PC-9 (cell line): ENCODE results near the gene NUDT1. TPM values are rescaled to one million over a fixed set of nuclear protein-coding genes. Genes with fewer than 3 reads are reported as not detected.
"Not testable (repeated sequence)": the region's sequence is repeated elsewhere in the genome, so short reads cannot be mapped to it uniquely, and the experiment has no call there.

Experiments
- BruUV-seq: library from RNA; stranded (reverse); fragments of 400-500 nt; replicated peaks from 2 replicates; lab custom pipeline; 2021; lab: Mats Ljungman, UMichigan
- CTCF ChIA-PET: fragments of 300-600 bp; sonication (Branson Sonifier 250); formaldehyde crosslinking; loops from one replicate; lab custom pipeline; 2022; ENCODE audit warnings: antibody characterized with exemption; lab: Charles Lee
- POLR2A ChIA-PET: fragments of 300-600 bp; sonication (Branson Sonifier 250); formaldehyde crosslinking; loops from one replicate; lab custom pipeline; 2022; ENCODE audit warnings: antibody characterized with exemption; ENCODE audit not compliant: unreplicated experiment; lab: Charles Lee
- DNase-seq, 2 experiments: peaks; one replicate each; pipeline versions ENCODE4 v3.0.0 to v3.0.0-alpha.2; 2015 to 2022; ENCODE audit warnings: mixed read lengths in 1 of 2
- H2AFZ ChIP-seq: fragments of 200-600 bp; sonication (generic); 2 replicates; pipeline ENCODE4 v1.8.1; 2017; ENCODE audit warnings: antibody characterized with exemption
- H3F3A ChIP-seq: fragments of 200-600 bp; sonication (generic); 2 replicates; pipeline ENCODE4 v1.8.1; 2017; ENCODE audit warnings: antibody characterized with exemption, mild to moderate bottlenecking, low read depth; ENCODE audit not compliant: insufficient read depth
- H3K27ac ChIP-seq: fragments of 200-600 bp; sonication (generic); 2 replicates; pipeline ENCODE4 v1.6.1; 2016; ENCODE audit warnings: mixed run types
- H3K27me3 ChIP-seq: fragments of 200-600 bp; sonication (generic); 2 replicates; pipeline ENCODE4 v1.6.1; 2016; ENCODE audit warnings: low read depth, mixed run types; ENCODE audit not compliant: insufficient read depth
- H3K36me3 ChIP-seq: fragments of 200-600 bp; sonication (generic); 2 replicates; pipeline ENCODE4 v1.6.1; 2016; ENCODE audit warnings: low read depth, mixed run types
- H3K4me1 ChIP-seq: fragments of 200-600 bp; sonication (generic); replicated peaks from 2 replicates; pipeline ENCODE4 v1.6.1; 2016; ENCODE audit warnings: mixed run types; ENCODE audit not compliant: insufficient read depth
- H3K4me2 ChIP-seq: fragments of 200-600 bp; sonication (generic); 2 replicates; pipeline ENCODE4 v1.6.1; 2017; ENCODE audit warnings: mixed run types
- H3K4me3 ChIP-seq: fragments of 200-600 bp; sonication (generic); 2 replicates; pipeline ENCODE4 v1.6.1; 2016; ENCODE audit warnings: mixed run types
- H3K79me2 ChIP-seq: fragments of 200-600 bp; sonication (generic); 2 replicates; pipeline ENCODE4 v1.6.1; 2017; ENCODE audit warnings: low read depth, mixed run types
- H3K9me2 ChIP-seq: fragments of 200-600 bp; sonication (generic); 2 replicates; pipeline ENCODE4 v1.8.1; 2017; ENCODE audit warnings: mild to moderate bottlenecking; ENCODE audit not compliant: insufficient read depth
- H3K9me3 ChIP-seq: fragments of 200-600 bp; sonication (generic); 2 replicates; pipeline ENCODE4 v1.8.1; 2016; ENCODE audit warnings: low read depth; ENCODE audit not compliant: insufficient read depth
- H4K20me1 ChIP-seq: fragments of 200-600 bp; sonication (generic); 2 replicates; pipeline ENCODE4 v1.8.1; 2017; ENCODE audit not compliant: insufficient read depth
- CTCF ChIP-seq: fragments of 200-600 bp; sonication (generic); conservative IDR thresholded peaks from 2 replicates; pipeline ENCODE4 v1.6.1; 2017; ENCODE audit warnings: mixed run types, antibody characterized with exemption, mild to moderate bottlenecking, moderate library complexity
- EZH2 ChIP-seq: fragments of 200-600 bp; sonication (generic); IDR thresholded peaks from 2 replicates; pipeline ENCODE4 v1.8.0; 2017; ENCODE audit warnings: antibody characterized with exemption, low read depth
- intact Hi-C: fragments of 100-400 bp; cut with micrococcal nuclease; formaldehyde crosslinking; loops from one replicate; pipeline ENCODE4 v1.10.0; 2022; ENCODE audit not compliant: unreplicated experiment
- total RNA-seq: library from RNA; stranded (reverse); gene quantifications from 2 replicates; pipeline ENCODE4 v1.2.3, GENCODE V29; 2021

NUDT1 gene
- total RNA-seq, 1 experiment from 2014 or later: 63.9 TPM

- no peaks in the 10 kb centered on the region for H4K20me1 ChIP-seq
- no peaks in the 10 kb centered on the region for H3K9me3 ChIP-seq
- no peaks in the 10 kb centered on the region for H3K27me3 ChIP-seq
- H3K9me2 ChIP-seq: no peaks in the 10 kb centered on the region
- H3K4me3 ChIP-seq: no peak overlapping the region
- peak overlapping the region; percentile 86 for H3K27ac ChIP-seq
- ChIA-PET POLR2A (interaction anchor here (0.6 to 0.7 kb wide), 3 partner anchors 12 to 109 kb away, joined by 4 read pairs; no protein-coding TSS in a partner anchor), CTCF (interaction anchor here (1.3 kb wide), 1 partner anchor 81 kb away, joined by 7 read pairs; no protein-coding TSS in a partner anchor)
- peaks cover 41% of the 10 kb centered on the region for H3K4me1 ChIP-seq
- no peaks in the 10 kb centered on the region for H3K79me2 ChIP-seq
- H3K4me2 ChIP-seq: peak overlapping the region; percentile 35
- TF ChIP-seq CTCF (no peak), EZH2 (no peak)
- H3K36me3 ChIP-seq: no peaks in the 10 kb centered on the region
- BruUV-seq: no TSS peak
- no peak overlapping the region for H2AFZ ChIP-seq
- H3F3A ChIP-seq: peaks cover 38% of the 10 kb centered on the region
- peak; percentile 93 to 96 for DNase-seq
- intact Hi-C loops: loop anchor here (1.0 to 2.0 kb wide), 2 partner anchors 18 to 47 kb away; partner anchors contain the start of gene SNX8
These were observed 24.9 kb downstream of the NUDT1 start for GRCh38 chr7:2266911-2267310.

- intact Hi-C loops, H4K20me1 ChIP-seq, H2AFZ ChIP-seq, H3K9me3 ChIP-seq, H3K36me3 ChIP-seq, H3K27me3 ChIP-seq, H3K79me2 ChIP-seq, H3K9me2 ChIP-seq: not testable (repeated sequence)
- ChIA-PET CTCF (interaction anchor here (0.6 to 0.8 kb wide), 4 partner anchors 8 to 713 kb away, joined by 3 to 4 read pairs (median 3); partner anchors contain the start of genes MRM2, NUDT1 and TMEM184A), POLR2A (interaction anchor here (0.6 kb wide), 1 partner anchor 38 kb away, joined by 3 read pairs; no protein-coding TSS in a partner anchor)
- peak; percentile 50 to 76 for DNase-seq
- BruUV-seq: TSS peak; percentile 38
- H3K27ac ChIP-seq: peak overlapping the region; percentile 78
- H3K4me2 ChIP-seq: peak overlapping the region; percentile 85
- H3K4me1 ChIP-seq: peaks cover 41% of the 10 kb centered on the region
- H3K4me3 ChIP-seq: peak overlapping the region; percentile 43; the same call in 1 of the 2 replicates
- peaks cover 38% of the 10 kb centered on the region for H3F3A ChIP-seq
These were observed 27.3 kb downstream of the NUDT1 start for GRCh38 chr7:2269089-2269990.

GRCh38 chr7:2269991-2270460 lies 28.0 kb downstream of the NUDT1 start:
- Histone ChIP-seq H2AFZ (no peak overlapping the region), H3K9me3 (no peaks in the 10 kb centered on the region), H3K4me1 (peaks cover 41% of the 10 kb centered on the region), H3K4me3 (peak overlapping the region; percentile 43; the same call in 1 of the 2 replicates), H3F3A (peaks cover 38% of the 10 kb centered on the region), H3K79me2 (no peaks in the 10 kb centered on the region), H3K27ac (peak overlapping the region; percentile 78), H3K4me2 (peak overlapping the region; percentile 85), H4K20me1 (0 out of 2 replicates have a peak, but pooled peaks cover 5% of the 10 kb centered on the region), H3K27me3 (no peaks in the 10 kb centered on the region), H3K9me2 (no peaks in the 10 kb centered on the region), H3K36me3 (no peaks in the 10 kb centered on the region)
- no peak for TF ChIP-seq CTCF
- no peak for TF ChIP-seq EZH2
- BruUV-seq: no TSS peak
- peak; percentile 59 to 76 for DNase-seq
- intact Hi-C loops: loop anchor here (2.0 kb wide), 1 partner anchor 37 kb away; no protein-coding TSS in a partner anchor
- ChIA-PET CTCF (interaction anchor here (0.7 to 0.8 kb wide), 3 partner anchors 9 to 714 kb away, joined by 3 read pairs; partner anchors contain the start of genes MRM2, NUDT1 and TMEM184A), POLR2A (interaction anchor here (0.6 to 0.7 kb wide), 2 partner anchors 37 to 255 kb away, joined by 3 to 29 read pairs; no protein-coding TSS in a partner anchor)
